Measurements from ENCODE around the gene ZNF737. TPM values are rescaled to one million over a fixed set of nuclear protein-coding genes. Genes with fewer than 3 reads are reported as not detected.
"Not testable (repeated sequence)": the region's sequence is repeated elsewhere in the genome, so short reads cannot be mapped to it uniquely, and the experiment has no call there.

ZNF737 gene
- total RNA-seq, 1 donor from 2014 or later: 36.0 TPM

- Mint-ChIP-seq H3K4me3 (no peak overlapping the region), H3K27me3 (ENCODE audit: insufficient read depth, low read depth) (no peaks in the 10 kb centered on the region), H3K36me3 (no peaks in the 10 kb centered on the region), H3K27ac (no peak overlapping the region), H3K4me1 (no peaks in the 10 kb centered on the region), H3K9me3 (peaks cover 41% of the 10 kb centered on the region)
- Histone ChIP-seq H3K79me2 (ENCODE audit: low read depth) (no peaks in the 10 kb centered on the region), H4K20me1 (ENCODE audit: low read depth) (no peaks in the 10 kb centered on the region), H3F3A (ENCODE audit: low read depth) (no peaks in the 10 kb centered on the region), H3K9ac (no peak overlapping the region), H3K4me1 (no peaks in the 10 kb centered on the region), H3K27ac (no peak overlapping the region), H3K9me3 (ENCODE audit: low read depth) (no peaks in the 10 kb centered on the region), H3K36me3 (no peaks in the 10 kb centered on the region), H3K4me3 (no peak overlapping the region), H3K4me2 (no peak overlapping the region), H2AFZ (replicated peaks) (no peak overlapping the region), H3K27me3 (no peaks in the 10 kb centered on the region)
- no peak for TF ChIP-seq CTCF (IDR thresholded peaks at IDR 0.05)
- TF ChIP-seq EZH2 (IDR thresholded peaks at IDR 0.05): no peak
- TF ChIP-seq EZH2phosphoT487 (IDR thresholded peaks at IDR 0.05): no peak
- no peak for DNase-seq (ENCODE audit: low spot score)
These were observed 42.4 kb upstream of the ZNF737 start for GRCh38 chr19:20607943-20608342.

- Histone ChIP-seq H3K9me3 (ENCODE audit: low read depth) (peaks cover 27% of the 10 kb centered on the region), H3K27ac (no peak overlapping the region), H2AFZ (replicated peaks) (no peak overlapping the region), H3K79me2 (ENCODE audit: low read depth) (peaks cover 88% of the 10 kb centered on the region), H3K27me3 (no peaks in the 10 kb centered on the region), H3K4me1 (no peaks in the 10 kb centered on the region), H3K9ac (no peak overlapping the region), H3K4me2 (no peak overlapping the region), H4K20me1 (ENCODE audit: low read depth) (no peaks in the 10 kb centered on the region), H3K4me3 (no peak overlapping the region), H3F3A (ENCODE audit: low read depth) (no peaks in the 10 kb centered on the region), H3K36me3 (peaks cover 27% of the 10 kb centered on the region)
- Mint-ChIP-seq H3K27me3 (ENCODE audit: insufficient read depth, low read depth) (peaks cover 6% of the 10 kb centered on the region), H3K4me1 (no peaks in the 10 kb centered on the region), H3K9me3 (peaks cover 88% of the 10 kb centered on the region), H3K27ac (no peak overlapping the region), H3K4me3 (no peak overlapping the region), H3K36me3 (peaks cover 56% of the 10 kb centered on the region)
- DNase-seq (ENCODE audit: low spot score): no peak
- TF ChIP-seq EZH2phosphoT487 (IDR thresholded peaks at IDR 0.05) (no peak), CTCF (IDR thresholded peaks at IDR 0.05) (no peak), EZH2 (IDR thresholded peaks at IDR 0.05) (no peak)
These were observed 7.0 kb downstream of the ZNF737 start for GRCh38 chr19:20558571-20558970.

- Mint-ChIP-seq H3K36me3 (peaks cover 56% of the 10 kb centered on the region), H3K4me3 (no peak overlapping the region), H3K9me3 (peaks cover 86% of the 10 kb centered on the region), H3K27ac (no peak overlapping the region), H3K27me3 (ENCODE audit: insufficient read depth, low read depth) (peaks cover 6% of the 10 kb centered on the region), H3K4me1 (no peaks in the 10 kb centered on the region)
- H3K36me3 ChIP-seq: peaks cover 32% of the 10 kb centered on the region
- DNase-seq (ENCODE audit: low spot score): no peak
- TF ChIP-seq EZH2 (IDR thresholded peaks at IDR 0.05): no peak
- TF ChIP-seq CTCF (IDR thresholded peaks at IDR 0.05): peak; percentile 28
- TF ChIP-seq EZH2phosphoT487 (IDR thresholded peaks at IDR 0.05): no peak
- peaks cover 82% of the 10 kb centered on the region for H3K79me2 ChIP-seq (ENCODE audit: low read depth)
- H3K9ac ChIP-seq: no peak overlapping the region
- H3K27ac ChIP-seq: no peak overlapping the region
- H2AFZ ChIP-seq (replicated peaks): no peak overlapping the region
- no peak overlapping the region for H3K4me2 ChIP-seq
- no peak overlapping the region for H3K4me3 ChIP-seq
- no peaks in the 10 kb centered on the region for H3K4me1 ChIP-seq
- H4K20me1 ChIP-seq (ENCODE audit: low read depth): no peaks in the 10 kb centered on the region
- H3K27me3 ChIP-seq: no peaks in the 10 kb centered on the region
- H3F3A ChIP-seq (ENCODE audit: low read depth): no peaks in the 10 kb centered on the region
- H3K9me3 ChIP-seq (ENCODE audit: low read depth): peaks cover 33% of the 10 kb centered on the region
These were observed 7.6 kb downstream of the ZNF737 start for GRCh38 chr19:20558011-20558410.

GRCh38 chr19:20544667-20545333 is 20.8 kb downstream of the ZNF737 start:
- not testable (repeated sequence) for H3K4me1 Mint-ChIP-seq; H3K27me3 ChIP-seq; H3K4me2 ChIP-seq; DNase-seq (ENCODE audit: low spot score); H2AFZ ChIP-seq (replicated peaks); H3K79me2 ChIP-seq (ENCODE audit: low read depth); H3K4me3 ChIP-seq; H3K4me1 ChIP-seq; H3K27ac Mint-ChIP-seq; H4K20me1 ChIP-seq (ENCODE audit: low read depth); H3K27me3 Mint-ChIP-seq (ENCODE audit: insufficient read depth, low read depth); H3K4me3 Mint-ChIP-seq; H3K9ac ChIP-seq; H3K27ac ChIP-seq
- H3F3A ChIP-seq (ENCODE audit: low read depth): peaks cover 15% of the 10 kb centered on the region
- Mint-ChIP-seq H3K9me3 (peaks cover 71% of the 10 kb centered on the region), H3K36me3 (peaks cover 55% of the 10 kb centered on the region)
- H3K9me3 ChIP-seq (ENCODE audit: low read depth): peaks cover 79% of the 10 kb centered on the region
- H3K36me3 ChIP-seq: peaks cover 87% of the 10 kb centered on the region

GRCh38 chr19:20530303-20530702 is 35.3 kb downstream of the ZNF737 start:
- not testable (repeated sequence) for H3F3A ChIP-seq (ENCODE audit: low read depth); H3K9ac ChIP-seq; H3K9me3 ChIP-seq (ENCODE audit: low read depth); H3K36me3 ChIP-seq; H3K27ac ChIP-seq; H3K4me3 ChIP-seq; H3K27me3 Mint-ChIP-seq (ENCODE audit: insufficient read depth, low read depth); H3K4me1 ChIP-seq; H3K27me3 ChIP-seq; H3K27ac Mint-ChIP-seq; H2AFZ ChIP-seq (replicated peaks); H3K4me3 Mint-ChIP-seq; H3K36me3 Mint-ChIP-seq; H3K79me2 ChIP-seq (ENCODE audit: low read depth); H3K4me1 Mint-ChIP-seq; H4K20me1 ChIP-seq (ENCODE audit: low read depth); DNase-seq (ENCODE audit: low spot score); H3K4me2 ChIP-seq
- peaks cover 11% of the 10 kb centered on the region for H3K9me3 Mint-ChIP-seq
